NCI-H187 (cell line): Measurements from ENCODE around the gene CMIP.

Source experiments
- DNase-seq, 2 experiments: peaks; one replicate each; lab custom pipeline; 2025; lab: John Stamatoyannopoulos, UW

Gene CMIP

DNA sequence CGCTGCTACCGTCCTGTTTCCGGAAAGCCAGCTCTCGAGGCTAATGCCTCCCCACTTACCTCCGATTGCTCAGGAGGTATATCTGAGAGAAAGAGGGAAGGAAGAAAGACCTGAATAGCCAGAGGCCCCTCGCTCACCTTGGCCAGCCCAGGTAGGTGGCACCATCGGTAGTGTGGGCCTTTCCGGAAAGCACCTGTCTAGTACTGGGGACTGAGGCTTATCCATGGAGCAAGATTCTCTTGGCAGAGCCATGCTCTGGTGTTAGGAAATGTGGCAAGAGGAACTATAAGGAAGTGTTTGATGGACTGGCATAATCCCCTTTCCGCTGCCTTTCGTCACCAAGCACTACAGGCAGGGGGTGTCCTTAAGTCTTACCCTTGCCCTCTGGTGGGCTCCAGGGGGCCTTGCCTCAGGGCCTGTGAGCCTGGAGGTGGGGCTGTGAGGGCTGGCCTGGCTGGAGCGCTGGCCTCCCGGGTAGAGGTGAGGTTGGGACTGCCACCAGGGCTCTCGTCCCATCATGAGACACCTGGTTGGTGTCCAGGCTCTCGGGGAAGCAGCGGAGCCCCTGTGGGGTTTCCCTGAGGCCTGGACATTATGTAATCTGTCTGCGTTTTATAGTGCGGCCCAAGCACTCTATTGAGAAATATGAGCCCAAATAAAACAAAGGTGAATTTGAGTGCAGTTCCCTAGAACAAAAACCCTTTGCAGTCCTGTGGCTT is 2.9 kb downstream of the CMIP start:
- DNase-seq: no peak

DNA sequence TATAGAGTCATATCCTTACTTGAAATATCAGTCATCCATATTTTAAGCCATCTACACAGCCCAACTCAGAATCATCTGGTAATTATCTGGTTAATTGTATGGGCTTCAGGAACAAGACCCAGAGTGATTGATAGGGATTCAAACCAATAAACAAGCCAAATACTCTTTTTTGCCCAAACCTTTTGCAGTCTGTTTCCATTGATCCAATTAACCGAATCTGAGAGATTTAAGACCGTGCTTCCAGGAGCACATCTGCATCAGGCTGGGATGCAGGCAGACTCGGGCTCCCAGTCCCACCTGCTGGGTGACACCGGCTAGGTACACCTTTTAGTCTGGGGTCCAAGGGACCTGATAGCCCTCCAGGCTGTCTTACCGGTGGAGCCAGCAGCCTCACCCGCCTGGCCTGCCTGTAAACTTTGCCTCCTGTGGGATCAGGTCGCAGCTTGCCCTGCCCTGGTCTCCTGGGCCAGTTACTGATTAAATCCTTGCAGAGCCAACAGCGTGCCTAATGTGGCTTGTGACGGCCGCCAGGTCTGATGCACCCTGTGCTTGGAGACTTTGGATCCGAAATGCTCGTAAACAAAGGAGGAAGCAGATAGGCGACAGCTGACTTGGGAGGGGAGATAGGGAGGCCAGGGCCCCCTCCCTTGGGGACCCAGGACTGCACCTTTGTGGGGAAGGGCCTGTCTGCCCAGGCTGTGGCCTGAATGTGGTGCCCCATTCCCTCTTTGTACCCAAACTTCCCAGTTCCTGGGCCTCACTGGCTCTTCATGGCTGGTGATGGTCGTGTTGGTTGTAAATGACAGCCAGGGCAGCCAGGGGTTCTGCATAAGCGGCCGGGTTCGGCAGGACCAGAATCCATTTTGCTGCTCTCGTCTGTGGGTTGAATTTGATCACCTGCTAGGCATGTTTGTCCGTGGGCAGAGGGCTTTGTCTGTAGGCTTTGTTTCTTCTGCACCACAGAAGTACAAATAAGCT is 3.8 kb downstream of the CMIP start:
- no peak for DNase-seq

DNA sequence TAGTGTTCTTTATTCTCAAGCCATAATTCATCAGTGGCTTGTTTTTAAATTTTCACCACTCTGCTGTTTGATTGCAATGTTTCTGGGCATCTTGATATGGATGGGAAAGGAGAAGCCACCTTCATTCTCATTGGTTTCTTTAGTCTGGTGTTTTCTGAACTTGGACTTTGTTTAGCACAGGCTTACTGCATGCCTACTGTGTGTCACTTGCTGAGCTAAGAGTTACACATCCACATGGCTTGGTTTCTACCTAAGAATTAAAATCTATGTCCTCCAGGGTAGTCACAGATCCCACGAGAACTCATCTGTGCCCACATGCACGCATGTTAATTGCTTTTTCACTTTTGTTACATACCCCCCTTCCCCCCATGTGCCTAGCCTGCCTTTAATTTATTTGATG is 4.6 kb downstream of the CMIP start:
- DNase-seq: no peak

DNA sequence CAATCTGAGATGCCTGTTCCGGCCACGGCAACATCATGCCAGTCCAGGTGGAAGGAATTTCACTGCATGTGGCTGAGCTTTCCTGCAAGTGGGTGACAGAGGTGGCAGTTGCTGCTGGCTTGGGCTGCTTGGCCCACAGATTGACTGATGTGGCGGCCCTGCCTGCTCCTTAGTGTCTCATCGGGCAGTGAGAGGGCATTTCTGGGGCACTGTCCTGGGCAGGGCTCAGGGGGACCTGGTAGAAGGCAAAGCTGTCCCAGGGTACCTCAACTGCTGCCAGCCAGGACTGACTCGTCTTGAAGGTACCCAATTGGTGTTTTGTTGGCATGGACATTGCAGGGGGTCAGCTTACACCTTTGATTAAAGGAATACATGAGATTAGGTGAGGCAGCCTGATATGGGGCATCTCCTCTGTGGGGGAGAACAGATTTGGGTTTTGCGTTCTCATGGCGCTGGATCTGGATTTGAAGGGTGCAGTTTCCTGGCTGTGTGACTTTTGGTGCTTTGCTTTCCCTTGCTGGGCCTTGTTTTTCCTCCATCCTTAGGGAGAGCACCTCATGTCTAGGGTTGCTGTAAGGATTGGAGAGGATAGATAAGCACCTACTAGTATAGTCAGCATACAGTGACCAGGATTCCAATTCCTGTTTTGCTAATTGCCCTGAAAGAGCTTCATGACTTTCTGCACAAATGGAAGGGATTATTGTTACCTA is 5.4 kb downstream of the CMIP start:
- DNase-seq: no peak

DNA sequence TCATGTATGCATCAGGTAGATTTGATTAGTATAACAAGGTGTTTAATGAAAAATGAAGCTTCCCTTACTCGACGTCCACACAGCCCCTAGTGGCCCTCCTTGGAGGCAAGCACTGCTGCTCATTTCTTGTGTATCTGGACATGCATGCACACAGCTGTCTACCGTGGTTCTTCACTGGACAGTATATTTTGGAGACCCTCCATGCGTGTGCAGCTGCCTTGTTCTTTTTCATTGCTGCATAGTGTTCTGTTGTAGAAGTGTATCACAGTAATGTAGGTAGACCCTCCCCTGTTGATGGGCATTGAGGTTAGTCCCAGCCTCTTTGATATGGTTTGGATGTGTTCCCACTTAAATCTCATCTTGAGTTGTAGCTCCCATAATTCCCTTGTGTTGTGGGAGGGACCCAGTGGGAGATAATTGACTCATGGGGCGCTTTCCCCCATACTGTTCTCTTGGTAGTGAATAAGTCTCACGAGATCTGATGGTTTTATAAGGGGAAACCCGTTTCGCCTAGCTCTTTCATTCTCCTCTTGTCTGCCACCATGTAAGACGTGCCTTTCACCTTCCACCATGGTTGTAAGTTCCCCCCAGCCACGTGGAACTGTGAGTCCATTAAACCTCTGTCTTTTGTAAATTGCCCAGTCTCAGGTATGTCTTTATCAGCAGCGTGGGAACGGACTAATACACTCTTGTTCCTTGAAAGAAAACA is 6.3 kb downstream of the CMIP start:
- no peak for DNase-seq

DNA sequence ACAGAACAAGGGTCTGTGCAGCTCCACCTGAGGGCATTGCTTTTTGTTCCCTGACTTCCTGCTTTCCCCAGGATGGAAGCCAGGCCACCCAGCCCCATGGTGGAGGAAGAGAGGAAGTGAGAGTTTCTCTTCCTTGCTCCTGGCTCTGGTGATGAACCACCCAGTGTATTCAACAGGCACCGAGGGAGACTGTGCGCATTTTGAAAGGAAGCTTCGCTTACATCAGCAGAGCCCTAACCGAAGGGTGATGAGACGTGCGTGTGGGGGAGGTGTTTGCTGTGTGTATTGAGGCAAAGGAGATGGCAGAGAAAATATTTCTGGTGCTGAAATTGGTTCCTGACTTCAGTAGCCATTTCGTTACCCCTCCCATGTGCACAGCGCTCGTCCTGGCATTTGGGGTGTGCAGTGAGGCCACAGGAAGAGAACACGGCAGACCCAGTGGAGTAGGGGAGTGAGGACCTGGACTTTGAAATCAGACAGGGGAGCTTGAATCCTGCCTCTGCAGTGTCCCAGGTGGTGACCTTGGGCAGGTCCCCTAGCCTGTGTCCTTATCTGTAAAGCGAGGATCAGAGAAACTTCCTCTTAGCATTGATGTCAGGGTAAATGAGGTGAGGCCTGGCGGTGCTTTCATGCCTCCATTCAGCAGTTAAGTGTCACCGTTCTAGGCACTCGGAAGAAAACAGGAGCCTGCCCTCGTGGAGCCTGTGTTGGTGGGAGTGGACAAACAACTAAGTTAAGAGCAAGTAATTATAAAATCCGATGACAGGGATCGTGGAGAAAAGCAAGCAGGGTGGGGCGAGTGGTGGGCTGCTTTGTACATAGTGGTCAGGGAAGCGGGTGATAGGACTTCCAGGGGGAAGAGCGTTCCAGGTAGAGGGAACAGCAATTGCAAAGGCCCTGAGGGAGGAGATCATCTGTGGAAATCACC is 7.4 kb downstream of the CMIP start:
- no peak for DNase-seq

DNA sequence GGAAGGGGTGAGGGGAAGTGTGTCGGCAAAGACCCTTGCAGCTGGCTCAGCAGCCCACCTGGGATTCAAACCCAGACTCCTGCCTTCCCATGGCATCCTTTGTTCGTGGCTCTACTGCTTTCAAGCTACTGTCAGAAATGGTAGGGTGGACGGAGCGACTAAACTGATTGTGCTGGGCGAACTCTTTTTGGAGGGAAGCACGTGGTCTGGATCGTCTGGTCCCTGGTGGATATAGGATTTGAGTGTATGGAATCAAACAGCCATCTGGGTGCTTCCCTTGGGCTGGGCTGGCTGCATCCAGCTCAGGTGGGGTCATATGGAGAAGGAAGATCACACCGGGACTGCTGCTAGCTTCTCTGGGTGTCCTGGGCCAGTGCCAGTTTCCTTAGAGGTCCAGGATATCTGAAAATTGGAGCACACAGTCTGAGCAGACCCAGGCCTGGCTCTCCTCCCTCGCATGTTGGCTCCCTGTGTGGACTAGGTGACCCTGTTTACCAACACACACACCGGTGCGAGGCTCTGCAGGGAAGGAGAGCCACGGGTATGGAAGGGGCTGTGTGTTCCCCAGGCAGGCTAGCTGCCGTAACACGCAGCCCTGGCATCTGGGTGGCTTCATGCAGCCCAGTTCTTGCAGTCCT is 8.6 kb downstream of the CMIP start:
- DNase-seq: no peak

DNA sequence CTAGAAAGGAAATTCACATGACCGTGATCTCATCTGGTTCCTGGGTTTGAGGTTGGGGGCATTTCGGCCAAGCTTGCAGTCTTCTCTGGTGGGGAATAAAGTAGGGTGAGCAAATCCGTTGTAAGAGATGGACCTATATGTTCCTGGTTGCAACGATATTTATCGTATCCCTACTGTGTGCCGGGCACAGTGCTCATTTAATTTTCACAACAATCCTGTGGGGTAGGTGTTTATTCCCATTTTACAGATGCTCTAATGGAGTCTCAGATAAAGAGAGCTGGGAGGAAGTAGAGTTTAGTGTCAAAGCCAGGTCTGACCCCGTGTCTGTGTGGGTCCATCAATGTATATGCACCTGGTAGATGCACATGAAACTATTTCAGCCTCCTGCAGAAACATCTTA is 9.4 kb downstream of the CMIP start:
- DNase-seq: no peak

DNA sequence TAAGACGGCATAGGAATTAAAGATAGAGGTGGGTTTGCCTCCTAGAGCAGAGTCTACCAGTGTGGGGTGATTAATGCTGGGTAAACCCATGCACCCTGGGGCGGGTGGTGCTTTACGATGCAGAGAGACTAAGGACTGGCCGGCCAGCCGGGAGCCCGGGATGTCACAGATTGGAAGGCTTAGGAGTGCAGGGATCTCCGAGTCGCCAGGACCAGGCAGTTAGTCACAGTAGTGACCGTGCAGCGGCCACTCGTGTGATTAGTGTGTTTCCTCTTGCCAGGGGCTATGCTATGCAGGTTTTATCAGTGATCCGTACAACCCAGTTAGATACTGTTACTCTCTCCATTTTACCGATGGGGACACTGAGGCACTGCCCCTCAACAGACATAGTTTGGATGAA is 10.4 kb downstream of the CMIP start:
- no peak for DNase-seq

DNA sequence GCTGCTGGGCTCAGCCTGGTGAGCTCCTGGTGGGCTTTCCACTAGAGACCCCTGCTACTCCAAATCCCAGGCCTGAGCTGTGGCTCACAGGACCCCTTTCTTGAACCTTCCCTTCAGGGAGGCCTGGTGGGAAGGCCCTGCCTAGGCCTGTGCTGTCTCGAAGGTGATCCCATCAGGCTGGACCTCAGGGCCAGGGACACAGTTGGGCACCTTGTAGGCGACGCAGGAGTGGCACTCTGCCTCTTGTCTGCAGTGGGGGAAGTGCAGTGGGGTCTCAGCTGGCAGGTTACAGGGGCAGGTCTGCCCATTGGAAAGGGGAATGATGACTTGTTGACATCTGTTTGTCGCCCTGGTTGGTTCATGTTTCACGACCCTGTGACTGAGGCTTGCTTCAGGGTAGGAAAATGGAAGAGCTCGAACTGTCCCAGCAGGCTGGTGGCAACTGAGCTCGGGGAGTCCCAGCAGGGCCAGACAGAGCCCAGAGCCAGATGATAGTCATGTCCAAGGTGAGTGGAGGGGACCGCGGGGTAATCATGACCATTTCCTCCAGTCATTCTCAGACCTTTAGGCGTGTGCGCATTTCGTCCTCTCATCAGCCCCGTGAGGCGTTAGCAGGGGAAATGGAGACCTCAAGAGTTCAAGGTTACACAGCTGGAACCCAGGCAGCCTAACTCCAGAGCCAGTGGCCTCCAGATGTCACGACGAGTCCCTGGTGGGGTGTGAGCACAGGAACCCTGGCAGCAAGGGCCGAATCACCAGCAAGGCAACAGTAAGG is 11.3 kb downstream of the CMIP start:
- no peak for DNase-seq

DNA sequence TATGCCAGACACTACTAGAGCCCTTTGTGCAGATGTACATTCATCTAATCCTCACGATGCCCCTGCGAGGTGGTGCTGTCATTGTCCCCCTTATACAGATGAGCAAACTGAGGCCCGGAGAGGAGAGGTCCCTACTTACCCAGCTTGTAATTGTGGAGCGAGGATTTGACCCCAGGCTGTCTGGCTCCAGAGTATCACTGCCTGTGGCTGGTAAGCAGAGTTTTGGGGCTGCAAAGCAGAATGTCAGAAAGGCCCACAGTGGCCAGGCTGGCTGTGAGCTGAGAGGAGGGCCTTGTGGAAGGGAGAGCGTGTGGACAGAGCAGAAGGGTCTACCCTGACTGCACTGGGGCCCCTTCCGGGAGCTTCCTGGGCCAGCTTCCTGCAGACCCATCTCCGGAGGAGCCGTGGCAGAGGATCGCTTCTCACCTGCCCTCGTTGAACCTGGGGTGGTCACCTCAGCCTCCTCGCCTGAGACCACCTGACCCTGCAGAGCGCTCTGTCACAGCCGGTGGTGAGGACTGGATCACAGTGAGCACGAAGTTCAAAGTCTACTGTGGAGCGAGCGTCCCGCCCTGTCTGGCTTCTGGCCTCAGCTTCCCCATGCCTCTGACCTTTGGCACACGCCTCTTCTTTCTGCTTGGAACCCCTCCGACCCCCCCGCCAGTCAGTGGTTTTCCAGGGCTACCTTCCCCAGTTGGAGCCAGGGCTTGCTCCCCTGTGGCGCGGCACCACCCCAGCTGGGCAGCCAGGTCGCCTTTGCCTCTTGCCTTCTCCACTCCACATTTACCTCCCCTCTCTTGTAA is 12.1 kb downstream of the CMIP start:
- DNase-seq: no peak

DNA sequence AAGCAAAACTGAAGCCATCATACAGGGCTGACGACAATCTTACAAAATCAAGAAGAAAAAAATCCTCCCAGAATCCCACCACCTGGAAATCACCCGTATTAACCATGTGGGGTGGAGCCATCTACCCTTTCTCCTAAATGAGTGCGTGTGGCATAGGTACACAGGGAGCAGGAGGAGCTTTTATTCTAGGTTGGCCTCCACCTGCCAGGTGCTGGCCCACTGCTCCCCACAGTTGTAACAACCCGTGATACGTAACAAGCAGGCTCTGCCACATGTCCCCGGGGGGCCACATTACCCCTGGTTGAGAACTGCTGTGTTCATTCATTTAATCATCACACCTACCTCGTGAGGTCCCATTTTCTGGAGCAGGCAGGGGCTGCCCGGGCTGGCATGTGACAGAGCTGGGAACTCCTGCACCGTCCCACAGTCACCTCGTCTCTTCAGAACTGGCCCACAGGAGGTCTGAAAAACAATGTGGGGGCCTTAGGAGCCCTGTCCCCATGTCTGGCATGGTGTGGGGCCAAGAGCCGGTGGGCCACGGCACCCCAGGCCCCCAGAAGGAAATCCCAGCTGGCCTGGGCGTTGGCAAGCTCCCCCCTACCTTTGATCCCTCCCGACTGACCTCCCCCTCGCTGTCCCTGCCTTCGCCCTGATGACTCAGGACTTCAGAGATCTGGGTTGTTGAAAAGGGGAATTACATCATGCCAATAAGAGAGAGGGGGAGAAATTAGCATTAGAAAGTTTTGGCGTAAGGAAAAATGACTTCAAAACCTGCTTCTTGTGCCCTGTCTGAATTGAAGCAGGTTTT is 12.9 kb downstream of the CMIP start:
- DNase-seq: no peak

DNA sequence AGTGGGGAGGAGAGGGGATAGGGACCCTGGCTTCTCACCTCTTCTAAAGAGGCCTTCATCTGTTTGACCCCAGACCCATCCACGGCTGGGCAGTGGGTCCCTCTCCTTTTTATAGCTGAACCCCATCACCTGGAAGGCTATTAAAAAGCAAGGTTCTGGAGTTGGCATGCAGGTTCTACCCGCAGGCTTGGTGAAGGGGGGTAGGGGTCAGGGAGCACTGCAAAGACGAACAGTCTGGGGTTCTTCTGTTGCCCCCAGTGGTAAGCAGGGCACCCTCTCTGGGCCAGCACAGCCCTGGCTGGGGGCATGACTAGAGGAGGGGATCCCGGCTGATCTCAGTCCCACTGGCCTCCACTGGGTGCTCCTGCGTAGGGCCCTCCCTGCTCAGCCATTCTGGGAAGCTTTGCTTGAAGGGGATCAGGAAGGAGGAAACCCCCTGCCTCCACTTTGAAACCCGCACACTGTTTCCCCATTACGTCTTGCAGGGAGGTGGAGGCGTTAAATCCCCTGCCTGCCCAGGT is 13.6 kb downstream of the CMIP start:
- no peak for DNase-seq

DNA sequence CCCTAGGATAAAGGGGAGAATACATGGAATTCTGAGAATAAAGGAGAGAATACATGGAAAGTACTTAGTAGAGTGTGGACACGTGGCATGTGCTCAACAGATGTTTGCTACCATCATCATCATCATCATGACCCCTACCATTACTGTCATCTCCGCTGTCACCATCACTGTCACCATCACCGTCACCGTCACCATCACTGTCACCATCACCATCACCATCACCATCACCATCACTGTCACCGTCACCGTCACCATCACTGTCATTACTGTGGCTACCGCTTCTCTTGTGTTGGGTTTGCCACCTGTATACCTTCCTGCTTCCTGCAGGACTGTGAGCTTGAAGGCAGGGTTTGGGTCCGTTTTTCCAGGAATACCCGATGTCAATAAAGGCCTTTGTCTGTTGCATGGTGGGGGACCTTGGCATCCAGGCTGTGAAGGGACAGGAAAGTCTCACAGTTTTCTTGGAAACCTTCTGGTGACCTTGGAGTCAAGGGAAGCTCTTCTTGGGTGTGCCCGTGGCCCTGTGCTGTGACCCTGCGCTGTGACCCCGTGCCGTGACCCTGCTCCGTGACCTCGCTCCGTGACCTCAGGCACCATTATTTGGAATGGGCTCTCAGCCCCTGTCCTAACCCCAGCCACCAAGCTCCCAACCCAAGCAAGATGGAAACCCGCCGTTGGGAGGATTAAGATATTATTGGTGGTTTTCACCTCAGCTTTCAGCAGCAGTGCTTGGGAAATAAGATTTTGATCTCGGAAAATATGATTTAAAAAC is 14.4 kb downstream of the CMIP start:
- DNase-seq: no peak

DNA sequence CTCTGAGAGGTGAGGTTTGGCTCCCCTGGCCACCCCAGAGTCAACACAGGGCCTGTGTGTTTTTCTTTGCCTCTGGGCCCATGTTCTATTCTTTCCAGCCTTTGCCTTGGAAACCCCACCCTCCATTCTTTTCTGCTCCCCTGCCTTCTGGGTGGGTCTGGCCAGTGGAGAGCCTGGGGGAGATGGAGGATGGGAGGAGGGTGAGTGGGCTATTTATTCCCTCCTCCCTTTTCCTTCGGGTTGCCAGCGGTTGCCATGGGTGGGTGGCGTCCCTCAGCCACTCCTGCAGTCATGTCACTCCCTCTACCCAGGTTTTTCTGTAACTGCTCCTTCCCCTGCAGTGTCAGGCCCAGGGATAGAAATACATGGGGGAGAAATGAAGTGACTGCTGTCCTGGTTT is 15.5 kb downstream of the CMIP start:
- DNase-seq: no peak

DNA sequence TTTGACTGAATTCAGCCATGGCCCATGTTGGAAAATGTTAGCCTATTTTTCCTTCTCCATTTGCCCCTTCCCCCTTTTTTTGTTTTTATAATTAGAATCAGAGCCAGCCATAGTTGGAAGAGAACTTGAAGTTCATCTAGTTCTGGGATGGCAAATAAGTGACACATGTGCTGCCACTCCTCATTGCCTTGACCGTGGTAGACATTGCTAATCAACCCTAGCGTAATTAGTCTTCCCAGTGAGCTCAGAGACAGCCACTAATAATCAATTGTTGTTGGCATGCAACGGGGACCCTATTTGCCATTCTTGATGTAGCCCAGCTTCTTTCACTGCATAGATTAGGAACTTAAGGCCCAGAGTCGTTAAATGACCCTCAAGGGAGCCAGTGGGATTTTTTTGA is 16.6 kb downstream of the CMIP start:
- no peak for DNase-seq

DNA sequence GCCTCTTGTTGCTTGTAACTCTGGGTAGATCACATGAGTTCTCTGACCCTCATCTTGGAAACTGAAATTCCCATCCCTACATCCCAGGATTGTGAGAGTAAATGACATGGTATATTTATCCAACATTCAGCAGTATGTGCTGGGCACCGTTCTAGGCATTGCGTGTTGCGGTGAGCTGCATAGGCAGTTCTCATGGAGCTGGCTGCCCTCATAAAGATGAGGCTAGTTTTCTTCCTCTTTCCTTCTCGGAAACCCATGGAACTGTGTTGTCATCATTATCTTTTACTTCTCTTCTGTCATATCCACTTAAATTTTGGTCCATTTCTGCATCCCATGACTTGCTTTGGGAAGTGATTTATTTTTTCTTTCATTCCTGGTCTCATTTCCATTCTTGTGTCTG is 17.2 kb downstream of the CMIP start:
- no peak for DNase-seq
